Left colon (tissue), 2 donors: ENCODE data around the gene RBM33. TPM values are rescaled to one million over a fixed set of nuclear protein-coding genes. Genes with fewer than 3 reads are reported as not detected.

Experiments
- ATAC-seq: fragments of 200-7000 bp; cut with Tn5 transposase; one replicate; pipeline ENCODE4 v1.9.1; 2020; ENCODE audit warnings: mild to moderate bottlenecking, moderate library complexity
- DNase-seq, 2 donors: peaks; one replicate each; pipeline ENCODE4 v3.0.0-alpha.2; 2020
- intact Hi-C, 2 donors: fragments of 100-400 bp; cut with DNase I in 1 of 2; cut with micrococcal nuclease in 1 of 2; formaldehyde crosslinking; loops; one replicate each; pipeline versions ENCODE4 v1.11.2 to v1.14.0; 2022; cut with DNase I, micrococcal nuclease
- total RNA-seq, 2 donors: library from RNA; stranded (reverse); fragmentation: NEBNext Ultra II Directional; extraction: Animal tissue kit (Norgen Biotek cat#: 25700); gene quantifications; one replicate each; pipeline ENCODE4 v1.2.1, GENCODE V29; 2021
- donor health status: DM: no; HTN: no; CAD: no.
- donor health status: DM: yes; HTN: yes; CAD: no.

The RBM33 gene
- total RNA-seq, 2 donors from 2014 or later, result 59.1 to 61.1 TPM

DNA sequence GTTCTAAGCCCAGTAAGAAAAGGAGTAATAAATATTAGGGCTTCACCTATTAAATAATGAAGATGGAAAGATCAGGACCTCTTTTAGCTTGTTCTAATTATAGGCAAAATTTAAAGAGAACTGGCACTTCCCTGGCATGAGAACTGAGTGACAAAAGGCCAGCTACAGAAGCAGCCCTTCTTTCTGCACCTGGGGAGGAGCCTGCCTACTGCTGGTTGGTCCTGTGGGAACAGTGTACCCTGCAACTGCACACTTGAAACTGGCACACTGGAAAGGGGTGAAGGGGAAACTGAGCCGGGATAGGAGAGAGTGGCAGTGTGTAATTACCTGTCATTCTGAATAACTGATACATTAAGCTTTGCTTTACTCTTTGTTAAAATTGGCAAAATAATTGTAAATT is 87.4 kb downstream of the RBM33 start:
- DNase-seq (no peak), ATAC-seq (no peak)
- intact Hi-C loops, result no loop called here

DNA sequence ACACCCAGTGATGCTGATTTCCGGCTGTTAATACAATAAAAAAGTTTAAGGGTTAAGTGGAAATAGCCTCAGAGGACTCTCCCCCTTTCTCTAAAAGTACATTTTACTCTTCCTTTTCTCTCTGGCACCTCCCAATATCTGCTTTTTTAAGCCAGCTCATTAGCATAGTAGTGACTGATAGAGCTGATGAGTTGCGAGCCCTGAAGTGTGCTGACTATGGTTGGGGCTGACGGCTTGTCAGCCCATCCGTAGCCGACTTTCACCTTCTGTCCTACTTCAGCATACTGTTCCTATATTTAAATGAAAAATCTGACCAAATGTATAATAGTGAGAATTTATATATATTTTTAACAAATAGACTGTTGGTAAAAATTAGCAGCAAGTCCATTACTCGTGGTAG is 87.8 kb downstream of the RBM33 start:
- ATAC-seq (no peak), DNase-seq (no peak)
- intact Hi-C loops, result no loop called here

DNA sequence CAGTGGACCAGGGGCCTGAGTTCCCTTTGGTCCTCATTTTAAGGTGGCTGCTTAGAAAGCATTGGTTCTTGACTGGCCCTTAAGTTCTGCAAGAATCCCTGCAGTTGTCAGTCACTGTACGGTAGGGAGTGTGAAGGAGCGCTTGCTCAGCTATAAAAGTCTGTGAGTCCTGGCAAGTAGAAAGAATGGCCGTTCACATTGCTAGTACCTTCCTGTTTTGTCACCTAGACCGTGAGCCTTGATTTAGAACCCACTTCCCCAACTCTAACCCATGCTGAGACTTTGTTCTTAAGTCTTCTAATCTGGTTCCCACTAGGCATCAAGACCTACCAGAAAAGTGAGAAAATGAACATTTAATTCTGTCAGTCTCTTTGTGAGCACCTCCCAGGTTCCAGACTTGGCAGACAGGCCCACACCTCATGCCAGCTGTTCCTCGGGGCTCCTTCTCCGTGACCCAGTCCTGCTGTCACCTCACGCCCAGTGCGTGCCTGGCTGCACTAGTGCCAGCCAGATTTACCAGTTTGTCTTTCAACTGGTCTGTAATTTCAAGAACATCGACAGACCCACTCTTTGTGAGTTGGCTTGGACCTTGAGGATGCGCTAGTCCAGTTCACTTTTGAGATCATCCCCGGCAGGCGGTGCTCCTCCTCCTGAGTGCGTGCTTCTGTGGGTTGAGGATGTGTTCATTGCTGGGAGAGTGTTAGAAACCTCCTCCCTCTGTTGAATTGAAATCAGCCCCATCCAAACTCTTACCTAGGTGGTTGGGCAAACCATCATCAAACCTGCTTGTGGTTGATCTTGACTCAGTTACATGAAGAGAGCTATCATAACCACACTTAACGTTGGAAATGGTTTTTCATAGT is 89.4 kb downstream of the RBM33 start:
- no peak for ATAC-seq
- intact Hi-C loops, result no loop called here
- no peak for DNase-seq

DNA sequence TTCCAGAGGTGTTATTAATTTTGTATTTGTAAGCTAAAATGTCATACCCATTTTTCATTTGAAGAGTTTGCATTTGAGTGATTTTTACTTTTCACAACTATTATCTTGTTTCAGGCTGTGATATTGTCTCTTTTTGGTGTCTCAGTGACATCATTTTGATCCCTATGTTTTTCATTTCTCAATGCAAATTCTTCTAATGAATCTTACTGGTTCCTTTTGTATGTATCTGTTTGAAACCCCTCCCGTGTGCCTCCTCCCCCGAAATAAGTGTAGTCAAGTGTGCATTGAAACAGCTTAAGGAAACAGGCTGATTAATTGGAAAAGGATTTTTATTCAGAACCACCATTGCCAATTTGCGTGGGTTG is 90.0 kb downstream of the RBM33 start:
- intact Hi-C loops, result no loop called here
- ATAC-seq (no peak), DNase-seq (no peak)

DNA sequence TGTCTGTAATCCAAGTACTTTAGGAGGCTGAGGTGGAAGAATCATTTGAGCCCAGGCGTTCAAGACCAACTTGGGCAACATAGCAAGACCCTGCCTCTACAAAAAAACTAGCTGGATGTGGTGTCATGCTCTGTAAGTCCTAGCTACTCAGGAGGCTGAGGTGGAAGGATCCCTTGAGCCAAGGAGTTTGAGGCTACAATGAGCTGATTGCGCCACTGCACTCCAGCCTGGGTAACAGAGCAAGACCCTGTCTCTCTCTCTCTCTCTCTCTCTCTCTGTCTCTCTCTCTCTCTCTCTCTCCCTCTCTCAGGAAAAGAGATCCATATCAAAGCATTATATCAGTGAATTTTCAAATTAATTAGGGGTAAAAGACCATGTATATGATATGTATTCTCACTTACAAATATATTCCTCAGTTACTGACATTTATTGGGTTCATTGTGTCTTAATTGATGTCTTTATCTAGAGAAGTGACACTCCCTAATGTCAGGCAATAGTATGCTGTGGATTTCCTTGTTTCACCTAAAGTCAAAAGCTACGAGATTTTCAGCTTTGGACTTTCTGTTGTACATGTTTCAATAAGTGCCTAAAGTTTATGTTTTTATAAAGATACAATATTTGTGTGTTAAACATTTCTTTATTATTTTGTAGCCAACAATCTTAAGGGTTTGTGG is 91.1 kb downstream of the RBM33 start:
- DNase-seq (no peak), ATAC-seq (peak; percentile 61)
- intact Hi-C loops, result loop anchor here in 1 of 2 donors (5.0 kb wide), 1 partner anchor 138 kb away; no protein-coding TSS in a partner anchor

DNA sequence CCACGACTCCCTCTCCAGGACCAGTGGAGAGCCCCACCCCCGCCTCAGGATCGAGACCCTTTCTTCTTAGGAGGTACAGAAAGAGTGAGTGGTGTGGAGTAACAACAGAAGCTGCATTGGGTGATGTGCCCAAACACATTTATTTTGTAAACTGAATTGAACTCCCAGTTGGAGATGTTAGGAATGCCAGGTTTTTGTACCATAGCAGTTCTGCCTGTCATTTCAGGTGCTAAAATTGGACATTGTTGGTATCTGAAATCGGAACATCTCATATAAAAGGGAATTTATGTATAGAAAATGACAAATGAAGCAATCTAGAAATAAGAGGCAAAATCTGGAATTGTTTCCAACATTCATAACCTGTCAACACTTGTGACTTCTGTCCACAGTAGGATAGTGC is 93.1 kb downstream of the RBM33 start:
- ATAC-seq (no peak), DNase-seq (no peak)
- intact Hi-C loops, result loop anchor here in 1 of 2 donors (5.0 kb wide), 1 partner anchor 140 kb away; no protein-coding TSS in a partner anchor

DNA sequence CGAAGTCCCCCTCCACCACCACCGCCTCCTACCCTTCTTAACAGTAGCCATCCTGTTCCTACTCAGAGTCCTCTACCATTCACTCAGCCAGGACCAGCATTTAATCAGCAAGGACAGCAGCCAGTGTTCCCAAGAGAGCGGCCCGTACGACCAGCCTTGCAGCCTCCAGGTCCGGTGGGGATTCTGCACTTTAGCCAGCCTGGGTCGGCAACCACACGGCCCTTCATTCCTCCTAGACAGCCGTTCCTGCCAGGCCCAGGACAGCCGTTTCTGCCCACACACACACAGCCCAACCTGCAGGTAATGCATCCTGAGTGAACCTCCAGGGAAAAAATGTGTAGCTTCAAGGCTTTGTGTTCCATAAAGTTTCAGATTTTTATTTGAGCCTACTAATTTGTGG is 93.6 kb downstream of the RBM33 start:
- DNase-seq (no peak), ATAC-seq (no peak)
- intact Hi-C loops, result loop anchor here in 1 of 2 donors (5.0 kb wide), 1 partner anchor 141 kb away; no protein-coding TSS in a partner anchor

DNA sequence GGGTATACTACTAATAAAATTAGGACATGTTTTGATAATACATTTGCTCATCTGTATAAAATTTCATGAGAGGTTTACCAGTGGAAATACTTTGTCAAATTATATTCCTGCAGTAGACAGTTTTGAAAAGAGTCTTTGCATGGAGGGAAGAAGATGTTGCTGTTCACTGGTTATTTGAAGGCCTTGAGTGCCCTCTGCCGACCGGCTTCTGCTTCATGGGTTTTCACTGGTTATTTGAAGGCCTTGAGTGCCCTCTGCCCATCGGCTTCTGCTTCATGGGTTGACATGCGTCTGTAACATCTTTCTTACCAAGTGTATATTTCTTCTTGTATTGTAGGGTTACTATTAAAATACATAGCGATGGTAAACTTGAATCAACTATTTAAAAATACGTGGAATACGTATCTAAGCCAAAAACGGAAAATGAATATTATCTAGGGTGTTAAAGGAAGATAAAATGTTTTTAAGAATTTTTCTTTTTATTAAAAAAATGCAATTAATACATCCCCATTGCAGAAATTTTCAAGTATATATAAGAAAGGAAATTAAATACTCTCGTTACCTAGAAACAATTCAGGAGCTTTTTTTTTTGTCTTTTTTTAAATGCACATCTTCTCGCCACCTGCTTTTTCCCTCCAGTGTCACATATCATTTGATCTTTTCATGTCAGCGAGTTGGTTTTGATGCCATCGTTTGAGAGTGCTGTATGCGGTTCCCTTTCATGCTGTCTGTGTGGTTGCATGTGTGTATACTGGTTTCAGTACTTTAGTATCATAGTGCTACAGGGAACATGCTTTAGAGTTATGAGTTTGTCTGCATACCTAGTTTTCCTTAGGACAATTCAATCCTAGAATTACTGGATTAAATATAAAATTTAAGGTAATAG is 94.4 kb downstream of the RBM33 start:
- peak; percentile 51 to 88 for DNase-seq

DNA sequence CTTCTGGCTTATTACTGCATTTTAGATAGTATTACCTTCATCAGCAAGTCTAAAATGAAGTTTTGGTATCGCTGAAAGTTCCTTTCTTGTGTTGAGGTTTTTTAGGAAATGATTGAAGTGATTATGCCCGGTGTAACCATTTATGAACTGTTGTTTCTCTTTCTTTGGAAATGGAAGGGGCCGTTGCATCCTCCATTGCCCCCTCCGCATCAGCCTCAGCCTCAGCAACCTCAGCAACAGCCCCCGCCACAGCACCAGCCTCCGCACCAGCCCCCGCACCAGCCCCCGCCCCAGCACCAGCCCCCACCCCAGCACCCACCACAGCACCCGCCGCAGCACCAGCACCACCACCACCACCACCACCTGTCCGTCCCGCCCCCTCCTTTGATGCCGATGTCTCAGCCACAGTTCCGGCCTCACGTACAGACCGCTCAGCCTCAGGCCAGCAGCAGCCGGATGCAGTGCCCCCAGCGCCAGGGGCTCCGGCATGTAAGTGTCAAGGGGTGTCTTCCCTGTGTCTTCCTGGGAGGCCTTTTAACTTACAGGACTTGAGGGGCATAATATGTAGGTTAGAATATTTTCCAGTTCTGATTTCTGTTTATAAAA is 95.2 kb downstream of the RBM33 start:
- no peak for DNase-seq
- no peak for ATAC-seq
- intact Hi-C loops, result loop anchor here in 1 of 2 donors (5.0 kb wide), 1 partner anchor 142 kb away; no protein-coding TSS in a partner anchor

More for the DNA sequence above, 94.4 kb downstream of the RBM33 start:
- ATAC-seq, result peak; percentile 91
- intact Hi-C loops, result loop anchor here in 1 of 2 donors (5.0 kb wide), 1 partner anchor 142 kb away; no protein-coding TSS in a partner anchor

DNA sequence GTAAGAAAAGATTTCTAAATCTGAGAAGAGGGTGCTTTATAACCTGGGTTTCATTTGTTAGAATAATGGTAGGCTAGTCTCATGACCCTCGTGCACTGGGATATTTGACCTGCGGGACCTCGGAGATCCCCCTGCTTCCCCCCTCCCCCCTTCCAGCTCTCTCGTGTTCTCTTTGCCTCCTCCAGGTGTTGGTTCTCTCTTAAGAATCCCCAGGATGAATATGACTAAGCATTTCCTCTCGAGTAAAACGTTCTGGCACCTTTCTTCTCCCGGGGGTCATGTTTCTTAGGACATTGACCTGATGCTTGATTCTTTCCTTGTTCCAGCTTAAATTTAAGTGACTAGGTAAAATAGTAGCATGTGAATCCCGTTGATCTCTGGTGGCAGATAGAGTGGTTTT is 96.6 kb downstream of the RBM33 start:
- DNase-seq (no peak), ATAC-seq (no peak)
- intact Hi-C loops, result no loop called here

DNA sequence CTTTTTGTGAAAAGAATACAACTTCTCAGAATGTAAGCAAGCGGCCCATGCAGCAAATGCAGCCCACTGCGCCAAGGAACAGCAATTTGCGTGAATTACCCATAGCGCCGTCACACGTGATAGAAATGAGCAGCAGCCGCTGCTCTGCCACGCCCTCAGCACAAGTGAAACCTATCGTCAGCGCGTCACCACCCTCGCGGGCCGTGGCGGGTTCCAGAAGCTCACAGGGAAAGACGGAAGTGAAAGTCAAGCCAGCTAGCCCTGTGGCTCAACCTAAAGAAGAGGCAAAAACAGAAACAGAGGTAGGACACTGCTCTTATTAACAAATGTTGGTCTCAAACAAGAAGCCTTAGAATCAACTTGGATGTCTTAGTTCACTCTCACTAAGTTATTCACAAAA is 97.3 kb downstream of the RBM33 start:
- ATAC-seq, result no peak
- peak in 1 of 2 donors; percentile 53 for DNase-seq
- intact Hi-C loops, result no loop called here

DNA sequence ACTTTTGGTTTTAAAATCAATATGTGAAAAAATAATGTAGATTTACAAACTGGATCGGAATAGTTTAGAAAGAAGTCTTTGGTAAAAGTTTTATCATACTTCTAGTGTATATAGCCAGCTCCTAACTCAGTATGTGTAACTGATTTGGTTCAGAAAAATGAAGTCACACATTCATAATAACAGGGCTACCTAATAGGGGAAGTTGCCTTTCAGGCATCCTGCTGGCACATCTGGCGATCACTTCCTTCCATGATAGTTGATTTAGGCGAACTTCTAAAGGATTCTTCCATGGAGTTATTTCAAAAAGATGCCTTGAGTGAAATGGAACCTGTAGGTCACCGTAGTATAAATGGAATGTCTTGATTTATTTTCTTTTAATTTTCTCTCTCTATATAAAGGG is 98.7 kb downstream of the RBM33 start:
- no peak for ATAC-seq
- no peak for DNase-seq
- intact Hi-C loops, result no loop called here

DNA sequence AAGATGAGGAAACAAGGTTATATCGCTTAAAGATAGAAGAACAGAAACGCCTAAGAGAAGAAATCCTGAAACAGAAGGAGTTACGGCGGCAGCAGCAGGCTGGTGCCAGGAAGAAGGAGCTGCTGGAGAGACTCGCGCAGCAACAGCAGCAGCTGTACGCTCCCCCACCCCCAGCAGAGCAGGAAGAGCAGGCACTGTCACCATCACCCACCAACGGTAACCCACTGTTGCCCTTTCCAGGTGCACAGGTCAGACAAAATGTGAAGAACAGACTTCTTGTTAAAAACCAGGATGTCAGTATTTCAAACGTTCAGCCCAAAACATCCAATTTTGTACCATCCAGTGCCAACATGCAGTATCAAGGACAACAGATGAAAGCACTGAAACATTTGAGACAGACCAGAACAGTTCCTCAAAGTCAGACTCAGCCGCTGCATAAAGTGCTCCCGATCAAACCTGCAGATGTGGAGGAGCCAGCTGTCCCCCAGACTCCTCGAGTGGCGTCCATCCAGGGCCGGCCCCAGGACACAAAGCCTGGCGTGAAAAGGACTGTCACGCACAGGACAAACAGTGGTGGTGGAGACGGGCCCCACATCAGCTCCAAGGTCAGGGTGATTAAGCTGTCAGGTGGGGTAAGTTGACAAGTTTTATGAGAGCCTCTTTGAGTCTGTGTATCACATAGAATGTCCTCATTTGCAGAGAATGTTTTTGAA is 100.7 kb downstream of the RBM33 start:
- ATAC-seq, result no peak
- DNase-seq, result no peak
- intact Hi-C loops, result no loop called here

DNA sequence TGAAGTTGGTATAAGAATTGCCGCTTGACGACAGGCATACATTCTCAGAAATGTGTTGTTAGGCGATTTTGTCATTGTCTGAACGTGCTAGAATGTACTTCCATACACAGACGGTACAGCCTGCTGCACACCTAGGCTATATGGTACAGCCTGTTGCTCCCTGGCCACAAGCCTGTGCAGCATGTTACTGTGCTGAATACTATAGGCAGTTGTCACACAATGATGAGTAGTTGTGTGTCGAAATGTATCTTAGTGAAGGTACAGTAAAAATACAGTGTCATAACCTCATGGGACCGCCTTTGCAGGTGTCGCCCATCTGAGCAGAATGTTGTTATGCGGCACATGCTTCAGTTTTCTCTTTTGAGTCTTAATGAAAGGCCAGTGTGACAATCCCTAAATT is 101.3 kb downstream of the RBM33 start:
- DNase-seq, result no peak
- no peak for ATAC-seq
- intact Hi-C loops, result no loop called here

DNA sequence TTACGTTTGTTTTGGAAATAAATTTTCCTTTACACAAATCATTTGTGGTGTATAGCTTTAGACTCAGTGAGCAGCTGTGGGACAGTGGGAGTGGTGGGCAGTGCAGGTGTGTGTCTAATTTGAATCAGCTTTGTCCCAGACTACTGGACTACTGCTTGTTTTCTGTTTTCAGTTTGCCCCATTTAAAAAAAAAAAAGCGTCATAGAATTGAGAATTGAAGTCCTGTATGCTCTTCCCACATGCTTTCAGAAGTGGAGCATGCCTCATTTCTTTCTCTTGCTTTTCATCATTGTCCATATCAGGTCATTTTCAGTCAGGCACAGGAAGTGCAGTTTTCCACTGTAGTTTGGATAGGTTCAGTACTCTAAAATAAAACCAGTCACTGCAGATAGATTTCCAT is 101.7 kb downstream of the RBM33 start:
- DNase-seq (no peak), ATAC-seq (no peak)
- intact Hi-C loops, result no loop called here

DNA sequence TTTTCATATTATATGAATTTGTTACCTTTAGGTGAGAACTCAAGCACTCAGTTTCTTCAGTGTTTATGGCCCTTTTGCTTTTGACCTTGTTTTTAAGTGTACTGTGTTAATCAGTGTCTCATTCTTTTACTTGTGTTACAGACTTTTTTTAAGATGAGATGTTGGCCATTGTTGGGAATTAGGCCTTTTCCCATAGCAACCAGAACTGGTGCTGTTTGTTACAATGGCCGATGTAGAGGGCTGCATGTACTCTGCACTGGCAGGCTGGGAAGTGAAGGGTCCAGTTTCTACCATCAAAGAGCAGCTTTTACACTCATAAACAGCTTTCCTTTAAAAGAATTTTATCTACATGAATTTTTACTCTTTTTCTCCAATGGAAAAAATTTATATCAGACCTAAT is 102.7 kb downstream of the RBM33 start:
- no peak for DNase-seq
- no peak for ATAC-seq
- intact Hi-C loops, result no loop called here

DNA sequence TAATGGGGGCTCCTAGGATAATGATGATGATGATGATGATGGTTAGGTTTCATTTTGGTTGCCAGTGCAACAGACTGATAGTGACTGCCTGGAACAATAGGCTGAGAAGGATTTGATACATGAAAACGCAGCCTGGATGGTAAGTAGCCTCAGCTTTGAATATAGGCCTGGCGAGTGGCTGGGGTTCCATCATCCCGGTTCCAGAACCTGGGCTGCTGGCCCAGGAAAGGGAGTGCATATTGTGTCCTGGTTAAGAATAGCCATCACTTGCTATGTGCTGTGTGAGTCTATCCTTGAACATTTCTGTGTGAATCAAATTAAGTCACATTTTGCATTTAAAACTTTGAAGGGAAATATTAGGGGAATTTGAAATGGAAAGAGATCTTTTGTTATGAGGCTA is 105.1 kb downstream of the RBM33 start:
- ATAC-seq, result no peak
- intact Hi-C loops, result no loop called here
- DNase-seq, result no peak
